Measurements from ENCODE around the gene TASP1. TPM values are rescaled to one million over a fixed set of nuclear protein-coding genes. Genes with fewer than 3 reads are reported as not detected.

The TASP1 gene
- total RNA-seq, 1 experiment from 2014 or later: 5.3 TPM

- no peak for DNase-seq (ENCODE audit: low spot score)
- in situ Hi-C loops (cut with HindIII; ENCODE audit: low sequenced_read_pairs): no loop called here
Measured at GRCh38 chr20:13458860-13459451, 179.8 kb downstream of the TASP1 start.

- in situ Hi-C loops (cut with HindIII; ENCODE audit: low sequenced_read_pairs): no loop called here
Measured at GRCh38 chr20:13457487-13457886, 181.2 kb downstream of the TASP1 start.

GRCh38 chr20:13455713-13456112, 183.0 kb downstream of the TASP1 start:
- in situ Hi-C loops (cut with HindIII; ENCODE audit: low sequenced_read_pairs): no loop called here

More at GRCh38 chr20:13457487-13457886, 181.2 kb downstream of the TASP1 start:
- DNase-seq (ENCODE audit: low spot score): no peak

GRCh38 chr20:13453367-13453766, 185.4 kb downstream of the TASP1 start:
- DNase-seq (ENCODE audit: low spot score): no peak
- in situ Hi-C loops (cut with HindIII; ENCODE audit: low sequenced_read_pairs): no loop called here

More at GRCh38 chr20:13455713-13456112, 183.0 kb downstream of the TASP1 start:
- DNase-seq (ENCODE audit: low spot score): no peak

- DNase-seq (ENCODE audit: low spot score): no peak
- in situ Hi-C loops (cut with HindIII; ENCODE audit: low sequenced_read_pairs): no loop called here
Measured at GRCh38 chr20:13452470-13453124, 186.1 kb downstream of the TASP1 start.

- in situ Hi-C loops (cut with HindIII; ENCODE audit: low sequenced_read_pairs): no loop called here
- no peak for DNase-seq (ENCODE audit: low spot score)
Measured at GRCh38 chr20:13449868-13450434, 188.8 kb downstream of the TASP1 start.

GRCh38 chr20:13447385-13448180, 191.1 kb downstream of the TASP1 start:
- DNase-seq (ENCODE audit: low spot score): no peak
- in situ Hi-C loops (cut with HindIII; ENCODE audit: low sequenced_read_pairs): no loop called here

GRCh38 chr20:13443690-13444089, 195.0 kb downstream of the TASP1 start:
- DNase-seq (ENCODE audit: low spot score): no peak
- in situ Hi-C loops (cut with HindIII; ENCODE audit: low sequenced_read_pairs): no loop called here

- in situ Hi-C loops (cut with HindIII; ENCODE audit: low sequenced_read_pairs): no loop called here
- DNase-seq (ENCODE audit: low spot score): no peak
Measured at GRCh38 chr20:13442986-13443385, 195.7 kb downstream of the TASP1 start.

- in situ Hi-C loops (cut with HindIII; ENCODE audit: low sequenced_read_pairs): no loop called here
- DNase-seq (ENCODE audit: low spot score): no peak
Measured at GRCh38 chr20:13441388-13441787, 197.3 kb downstream of the TASP1 start.

GRCh38 chr20:13436530-13436929, 202.2 kb downstream of the TASP1 start:
- in situ Hi-C loops (cut with HindIII; ENCODE audit: low sequenced_read_pairs): no loop called here
- DNase-seq (ENCODE audit: low spot score): no peak

- no peak for DNase-seq (ENCODE audit: low spot score)
- in situ Hi-C loops (cut with HindIII; ENCODE audit: low sequenced_read_pairs): no loop called here
Measured at GRCh38 chr20:13432126-13432525, 206.6 kb downstream of the TASP1 start.

- in situ Hi-C loops (cut with HindIII; ENCODE audit: low sequenced_read_pairs): no loop called here
- DNase-seq (ENCODE audit: low spot score): no peak
Measured at GRCh38 chr20:13430346-13431002, 208.3 kb downstream of the TASP1 start.

- in situ Hi-C loops (cut with HindIII; ENCODE audit: low sequenced_read_pairs): no loop called here
- DNase-seq (ENCODE audit: low spot score): no peak
Measured at GRCh38 chr20:13428684-13429083, 210.0 kb downstream of the TASP1 start.

GRCh38 chr20:13426870-13427269, 211.9 kb downstream of the TASP1 start:
- DNase-seq (ENCODE audit: low spot score): no peak
- in situ Hi-C loops (cut with HindIII; ENCODE audit: low sequenced_read_pairs): no loop called here

GRCh38 chr20:13425381-13426135, 213.2 kb downstream of the TASP1 start:
- DNase-seq (ENCODE audit: low spot score): no peak
- in situ Hi-C loops (cut with HindIII; ENCODE audit: low sequenced_read_pairs): no loop called here

GRCh38 chr20:13424174-13424833, 214.4 kb downstream of the TASP1 start:
- DNase-seq (ENCODE audit: low spot score): no peak
- in situ Hi-C loops (cut with HindIII; ENCODE audit: low sequenced_read_pairs): no loop called here

- no peak for DNase-seq (ENCODE audit: low spot score)
- in situ Hi-C loops (cut with HindIII; ENCODE audit: low sequenced_read_pairs): no loop called here
Measured at GRCh38 chr20:13423472-13424173, 215.1 kb downstream of the TASP1 start.
